ENCODE measurements around the gene LSM3.

DNA sequence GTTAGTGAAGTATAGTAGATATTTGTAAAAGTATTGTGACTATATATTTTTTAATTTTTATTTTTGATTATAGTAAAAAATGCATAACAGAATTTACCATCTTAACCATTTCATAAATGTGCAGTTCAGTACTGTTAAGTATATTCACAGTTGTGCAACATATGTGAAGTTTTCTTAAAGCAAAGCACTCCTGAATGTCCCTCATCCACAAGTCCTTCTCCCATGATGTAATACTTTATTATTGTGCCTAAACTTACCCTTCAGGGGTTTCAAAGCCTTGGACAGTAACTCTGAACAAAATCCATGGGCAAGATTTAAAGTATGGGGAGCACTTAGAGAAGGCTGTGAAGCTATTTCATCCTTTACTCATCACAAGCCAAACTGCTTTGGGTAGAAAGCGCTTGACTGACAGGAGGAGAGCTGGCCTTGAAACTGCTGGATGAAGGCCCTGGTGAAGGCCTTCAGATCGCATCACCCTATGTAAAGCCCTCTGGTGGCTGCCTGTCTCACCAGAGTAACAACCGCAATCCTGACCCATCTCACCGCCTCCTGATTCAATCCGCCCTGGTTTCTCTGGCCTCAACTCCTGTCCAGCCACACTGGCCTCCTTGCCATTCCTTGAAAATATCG is 28.0 kb downstream of the LSM3 start:
- TF ChIP-seq, protein P1, sequence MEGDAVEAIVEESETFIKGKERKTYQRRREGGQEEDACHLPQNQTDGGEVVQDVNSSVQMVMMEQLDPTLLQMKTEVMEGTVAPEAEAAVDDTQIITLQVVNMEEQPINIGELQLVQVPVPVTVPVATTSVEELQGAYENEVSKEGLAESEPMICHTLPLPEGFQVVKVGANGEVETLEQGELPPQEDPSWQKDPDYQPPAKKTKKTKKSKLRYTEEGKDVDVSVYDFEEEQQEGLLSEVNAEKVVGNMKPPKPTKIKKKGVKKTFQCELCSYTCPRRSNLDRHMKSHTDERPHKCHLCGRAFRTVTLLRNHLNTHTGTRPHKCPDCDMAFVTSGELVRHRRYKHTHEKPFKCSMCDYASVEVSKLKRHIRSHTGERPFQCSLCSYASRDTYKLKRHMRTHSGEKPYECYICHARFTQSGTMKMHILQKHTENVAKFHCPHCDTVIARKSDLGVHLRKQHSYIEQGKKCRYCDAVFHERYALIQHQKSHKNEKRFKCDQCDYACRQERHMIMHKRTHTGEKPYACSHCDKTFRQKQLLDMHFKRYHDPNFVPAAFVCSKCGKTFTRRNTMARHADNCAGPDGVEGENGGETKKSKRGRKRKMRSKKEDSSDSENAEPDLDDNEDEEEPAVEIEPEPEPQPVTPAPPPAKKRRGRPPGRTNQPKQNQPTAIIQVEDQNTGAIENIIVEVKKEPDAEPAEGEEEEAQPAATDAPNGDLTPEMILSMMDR (IDR thresholded peaks at IDR 0.05): no peak
- TF ChIP-seq POLR2A (IDR thresholded peaks at IDR 0.05): no peak
- no peak for TF ChIP-seq POLR2AphosphoS5 (IDR thresholded peaks at IDR 0.05)

All from gastroesophageal sphincter (tissue), 3 donors.